DMS114 treated with DMSO at 0.1 percent for 48 hours (cell line): ENCODE results near the gene FZR1.

Experiments
- DNase-seq: peaks from one replicate; lab custom pipeline; 2025; ENCODE audit not compliant: unreplicated experiment; lab: John Stamatoyannopoulos, UW

The FZR1 gene

DNA sequence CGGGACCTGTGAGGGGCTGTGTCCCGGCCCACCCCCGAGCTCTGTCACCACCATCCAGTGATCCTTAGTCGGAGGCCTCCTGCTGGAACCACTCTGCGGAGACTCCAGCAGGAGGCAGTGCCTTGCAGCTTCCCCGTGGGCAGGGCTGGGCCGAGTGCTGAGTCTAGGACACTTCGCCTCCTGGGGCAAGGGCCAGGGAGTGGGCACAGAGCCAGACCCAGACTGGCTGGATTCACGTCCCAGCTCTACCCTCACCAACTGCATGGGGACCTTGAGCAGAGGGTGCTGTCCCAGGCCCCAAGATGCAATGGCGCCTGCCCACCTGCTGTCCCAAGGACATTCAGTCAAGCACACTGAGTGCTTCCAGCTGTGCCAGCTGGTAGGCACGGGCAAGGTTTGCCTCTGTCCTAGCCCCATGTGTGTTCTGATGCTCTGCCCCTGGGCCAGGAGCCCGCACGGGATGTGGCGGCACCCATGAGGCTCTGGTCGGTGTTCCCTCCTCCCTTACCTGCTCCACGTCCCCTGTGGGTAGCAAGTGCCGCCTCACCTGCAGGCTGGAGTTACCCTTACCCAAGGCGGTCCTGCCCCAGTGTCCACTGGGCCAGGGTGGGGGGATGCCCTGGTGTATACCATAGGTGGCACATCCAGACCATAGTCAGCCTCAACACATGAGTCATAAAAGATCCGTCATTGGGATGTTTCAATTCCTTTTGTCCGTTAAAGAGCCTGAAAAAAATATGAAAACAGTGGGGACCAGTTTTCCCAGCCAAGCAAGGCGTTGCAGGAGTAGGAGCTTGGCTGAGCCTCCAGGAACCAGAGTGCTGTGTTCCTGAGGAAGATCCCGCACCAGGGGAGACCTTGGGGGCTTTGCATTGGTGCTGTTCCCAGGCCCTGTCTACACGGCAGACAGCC is 7.4 kb downstream of the FZR1 start:
- DNase-seq, result no peak

DNA sequence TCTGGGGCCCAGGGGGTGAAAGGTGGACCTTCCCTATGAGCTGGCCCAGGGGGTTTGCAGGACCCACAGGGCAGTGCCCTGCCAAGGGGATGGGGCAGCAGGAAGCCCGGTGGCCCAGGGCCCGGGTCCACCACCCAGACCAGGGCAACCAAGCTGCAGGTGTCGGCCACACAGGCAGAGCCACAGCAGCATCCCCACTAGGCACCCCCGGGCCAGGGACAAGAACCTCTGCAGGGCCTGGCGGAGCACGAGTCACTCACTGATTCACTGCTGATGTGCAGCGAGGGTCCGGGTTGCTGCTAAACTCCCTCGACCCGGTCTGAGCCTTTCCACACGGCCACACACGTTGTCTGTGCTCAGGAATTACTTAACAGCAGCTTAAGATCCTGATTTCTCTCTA is 8.8 kb downstream of the FZR1 start:
- no peak for DNase-seq

DNA sequence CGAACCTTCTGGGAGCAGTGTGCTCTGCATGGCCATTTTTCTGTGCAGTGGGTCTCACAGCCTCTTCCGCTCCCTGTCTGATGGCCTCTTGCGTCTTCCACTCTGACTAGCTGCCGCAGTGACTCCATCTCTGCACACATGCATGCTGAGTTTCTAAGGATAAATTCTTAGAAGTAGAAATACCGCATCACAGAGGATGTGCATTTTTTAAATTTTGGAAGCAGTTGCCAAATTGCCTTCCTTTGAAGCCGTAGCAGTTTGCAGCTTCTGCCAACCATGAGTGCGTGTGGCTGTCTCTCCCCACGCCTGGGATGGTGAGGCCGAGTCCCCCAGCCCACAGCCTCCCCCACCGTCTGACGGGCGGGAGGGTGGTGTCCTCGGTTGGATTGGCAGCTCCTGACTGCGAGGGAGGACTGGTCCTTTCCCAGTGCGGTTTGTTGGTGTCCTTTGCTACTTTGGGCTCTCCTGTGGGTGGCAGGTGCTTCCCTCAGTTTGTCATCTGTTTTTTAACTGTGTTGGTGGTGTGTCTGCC is 9.8 kb downstream of the FZR1 start:
- DNase-seq, result no peak

DNA sequence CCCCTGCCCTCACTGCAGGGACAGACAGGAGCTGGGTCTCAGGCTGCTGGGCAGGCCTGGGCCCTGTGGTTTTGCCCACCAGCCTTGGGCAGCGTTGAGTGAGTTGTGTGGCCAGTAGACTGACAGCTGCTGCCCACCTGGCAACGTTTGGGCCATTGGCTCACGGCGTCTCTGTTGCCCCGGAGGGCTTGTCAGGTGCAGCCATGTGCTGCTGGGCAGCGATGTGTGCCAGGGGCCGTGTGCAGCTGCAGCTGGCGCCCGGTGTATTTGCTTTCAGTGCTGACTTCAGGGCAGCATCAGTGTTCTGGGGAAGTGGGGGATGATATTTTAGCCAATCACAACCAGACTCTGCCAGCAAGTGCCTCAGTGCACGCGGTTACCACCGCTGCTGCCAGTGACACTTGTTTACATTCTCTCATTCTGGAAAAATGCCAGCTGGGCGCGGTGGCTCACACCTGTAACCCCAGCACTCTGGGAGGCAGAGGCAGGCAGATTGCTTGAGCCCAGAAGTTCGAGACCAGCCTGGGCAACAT is 10.6 kb downstream of the FZR1 start:
- no peak for DNase-seq

DNA sequence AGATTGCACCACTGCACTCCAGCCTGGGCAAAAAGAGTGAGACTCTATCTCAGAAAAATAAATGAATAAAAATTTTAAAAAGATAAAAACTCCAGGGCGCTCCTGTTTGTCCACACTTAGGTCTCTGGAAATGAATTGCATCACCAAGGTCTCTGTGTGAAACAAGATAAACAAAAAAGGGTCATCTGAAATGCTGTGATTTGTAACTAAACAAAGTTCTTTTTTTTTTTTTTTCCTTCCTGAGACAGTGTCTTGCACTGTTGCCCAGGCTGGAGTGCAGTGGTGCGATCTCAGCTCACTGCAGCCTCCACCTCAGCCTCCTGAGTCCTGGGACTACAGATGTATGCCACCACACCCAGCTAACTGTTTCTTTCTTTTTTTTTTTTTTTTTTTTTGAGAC is 11.5 kb downstream of the FZR1 start:
- no peak for DNase-seq

DNA sequence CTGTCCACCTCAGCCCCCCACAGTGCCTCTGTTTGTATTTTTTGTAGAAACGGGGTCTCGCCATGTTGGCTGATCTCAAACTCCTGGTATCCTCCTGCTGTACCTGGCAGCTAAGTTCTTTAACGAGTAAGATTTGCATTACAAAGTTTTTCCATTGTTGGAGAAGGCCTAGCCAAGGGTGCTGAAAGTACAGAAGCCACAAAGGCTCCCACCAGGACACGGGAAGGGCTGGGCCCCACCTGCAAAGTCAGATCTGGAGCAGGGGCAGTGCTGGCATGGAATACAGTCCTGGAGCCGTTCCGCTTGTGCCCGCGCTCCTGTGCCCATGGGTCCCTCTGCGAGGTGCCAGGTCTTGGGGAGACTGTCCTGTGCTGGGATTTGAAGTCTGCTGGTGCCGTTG is 12.1 kb downstream of the FZR1 start:
- no peak for DNase-seq

DNA sequence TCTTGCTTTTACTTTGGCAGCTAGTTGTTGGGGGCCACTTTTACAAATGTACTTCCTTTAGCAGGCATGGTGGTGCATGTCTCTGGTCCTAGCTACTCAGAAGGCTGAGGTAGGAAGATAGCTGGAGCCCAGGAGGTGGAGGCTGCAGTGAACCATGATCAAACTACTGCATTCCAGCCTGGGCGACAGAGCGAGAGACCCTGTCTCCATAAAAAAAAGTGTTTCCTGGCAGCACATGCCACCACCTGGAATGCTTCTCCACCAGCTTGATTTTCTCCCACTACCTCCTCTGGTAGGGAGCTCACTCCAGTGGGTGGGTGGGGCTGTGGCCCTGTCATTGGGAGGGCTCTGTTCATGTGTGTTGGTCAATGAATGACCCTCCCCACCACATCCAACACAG is 12.5 kb downstream of the FZR1 start:
- no peak for DNase-seq

DNA sequence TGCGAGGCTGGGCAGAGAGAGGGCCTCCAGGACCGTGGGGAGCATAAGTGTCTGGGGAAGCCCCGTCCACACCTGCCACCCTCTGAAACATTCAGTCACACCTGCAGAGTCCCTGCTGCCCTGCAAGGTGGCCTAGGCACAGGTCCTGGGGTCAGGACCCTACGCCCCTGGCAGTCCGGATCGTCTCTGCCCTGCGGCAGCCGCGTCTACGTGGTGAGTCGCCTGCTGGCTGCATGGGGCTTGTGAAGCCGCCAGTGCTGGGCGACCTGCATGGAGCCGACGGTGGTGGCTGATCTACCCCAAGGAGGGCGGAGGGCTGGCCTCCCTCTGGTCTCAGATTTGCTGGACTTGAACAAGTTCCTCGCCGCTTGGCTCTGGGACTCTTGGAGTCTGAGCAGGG is 13.0 kb downstream of the FZR1 start:
- DNase-seq, result no peak

DNA sequence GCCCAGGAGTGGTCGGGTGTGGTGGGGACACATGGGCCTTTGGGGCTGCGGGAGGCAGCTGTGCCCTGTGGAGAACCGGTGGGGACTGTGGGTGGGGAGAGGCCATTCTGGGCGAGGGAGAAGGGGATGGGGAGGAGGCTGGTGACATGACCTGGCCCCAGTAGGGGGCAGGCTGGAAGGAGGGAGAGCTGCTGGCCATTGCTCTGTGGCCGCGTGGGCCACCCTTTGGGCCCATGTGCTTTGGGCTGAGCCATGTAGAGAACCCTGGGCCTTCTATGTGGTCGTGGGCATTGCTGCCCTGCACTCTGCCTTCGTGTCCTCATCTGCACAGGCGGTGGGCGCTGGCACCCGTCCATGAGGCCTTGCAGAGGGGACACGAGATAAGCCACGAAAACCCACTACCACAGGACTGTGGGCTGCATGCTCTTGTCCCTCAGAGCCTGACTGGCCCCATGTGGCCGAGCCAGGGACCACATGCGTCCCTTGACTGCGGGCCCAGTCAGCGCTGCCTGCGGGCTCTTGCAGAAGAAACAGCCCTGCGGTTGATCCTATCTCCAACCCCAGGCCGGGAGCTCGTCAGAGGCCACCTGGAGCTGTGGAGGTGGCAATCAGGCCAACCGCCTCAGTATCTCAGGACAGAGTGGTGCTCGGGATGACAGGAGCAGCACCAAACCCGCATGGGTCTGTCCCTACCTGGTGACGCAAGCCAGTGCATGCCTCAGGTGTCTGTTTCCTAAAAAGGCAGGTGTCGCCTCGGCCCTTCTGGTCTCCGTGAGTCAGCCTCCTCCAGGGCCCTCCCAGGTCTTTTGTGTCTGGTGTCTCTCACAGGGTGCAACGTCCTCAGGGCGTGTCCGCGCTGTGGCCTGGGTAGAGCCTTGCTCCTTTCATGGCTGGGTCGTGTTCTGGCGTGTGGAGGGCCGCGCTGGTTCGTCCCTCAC is 14.3 kb downstream of the FZR1 start:
- DNase-seq, result no peak

DNA sequence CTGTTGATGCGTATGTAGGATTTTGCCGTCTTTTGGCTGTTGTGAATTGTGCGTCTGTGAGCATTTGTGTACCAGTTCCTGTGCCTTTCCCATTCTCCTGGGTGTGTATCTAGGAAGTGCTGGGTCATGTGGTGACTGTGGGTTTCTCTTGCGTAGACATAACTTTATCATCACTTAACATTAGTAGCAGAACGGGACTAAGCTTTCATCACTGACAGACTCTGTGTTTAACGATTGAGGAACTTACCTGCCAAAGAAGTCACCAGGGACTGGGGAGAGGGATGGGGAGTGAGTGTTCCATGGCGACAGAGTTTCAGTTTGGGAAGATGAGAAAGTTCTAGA is 15.0 kb downstream of the FZR1 start:
- no peak for DNase-seq

DNA sequence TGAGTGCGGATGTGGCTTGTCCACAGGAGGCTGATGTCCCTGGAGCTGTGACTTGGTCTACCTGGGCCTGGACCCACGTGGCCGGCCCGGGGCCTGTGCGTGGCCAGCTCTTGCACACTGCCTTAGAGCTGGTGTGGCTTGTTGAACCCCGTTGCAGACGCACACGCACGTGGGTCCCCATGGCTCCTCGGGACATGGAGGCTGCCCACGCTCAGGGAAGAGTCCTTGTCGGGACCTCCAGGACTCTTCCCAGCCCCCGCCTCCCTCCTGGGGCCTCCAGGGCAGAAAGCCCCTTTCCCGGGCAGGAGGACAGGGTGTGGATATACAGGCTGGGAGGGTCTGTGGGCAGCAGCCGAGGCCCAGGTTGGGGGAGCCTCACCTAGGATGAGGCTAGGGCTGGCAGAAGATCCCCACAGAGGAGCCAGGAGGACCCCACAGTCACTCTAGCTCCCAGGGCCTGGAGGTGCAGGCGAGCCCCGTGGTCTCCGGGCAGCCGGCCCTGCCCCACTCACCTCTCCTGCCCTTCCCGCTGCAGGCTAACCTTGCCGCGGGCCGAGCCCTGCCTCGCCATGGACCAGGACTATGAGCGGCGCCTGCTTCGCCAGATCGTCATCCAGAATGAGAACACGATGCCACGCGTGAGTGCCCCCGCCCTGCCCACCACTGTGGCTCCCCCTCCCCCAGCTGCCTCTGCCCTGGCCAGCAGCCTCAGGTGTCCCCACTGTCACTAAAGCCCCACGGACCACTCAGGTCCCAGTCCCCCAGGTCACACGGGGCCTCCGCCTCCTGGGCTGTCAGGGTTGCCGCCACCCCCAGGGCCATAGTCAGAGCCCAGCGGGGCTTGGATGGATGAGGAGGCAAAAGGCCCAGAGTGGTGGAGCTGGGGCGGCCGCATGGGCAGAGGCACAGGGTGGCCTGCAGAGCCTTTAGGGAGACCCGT is 16.6 kb downstream of the FZR1 start:
- DNase-seq, result no peak

DNA sequence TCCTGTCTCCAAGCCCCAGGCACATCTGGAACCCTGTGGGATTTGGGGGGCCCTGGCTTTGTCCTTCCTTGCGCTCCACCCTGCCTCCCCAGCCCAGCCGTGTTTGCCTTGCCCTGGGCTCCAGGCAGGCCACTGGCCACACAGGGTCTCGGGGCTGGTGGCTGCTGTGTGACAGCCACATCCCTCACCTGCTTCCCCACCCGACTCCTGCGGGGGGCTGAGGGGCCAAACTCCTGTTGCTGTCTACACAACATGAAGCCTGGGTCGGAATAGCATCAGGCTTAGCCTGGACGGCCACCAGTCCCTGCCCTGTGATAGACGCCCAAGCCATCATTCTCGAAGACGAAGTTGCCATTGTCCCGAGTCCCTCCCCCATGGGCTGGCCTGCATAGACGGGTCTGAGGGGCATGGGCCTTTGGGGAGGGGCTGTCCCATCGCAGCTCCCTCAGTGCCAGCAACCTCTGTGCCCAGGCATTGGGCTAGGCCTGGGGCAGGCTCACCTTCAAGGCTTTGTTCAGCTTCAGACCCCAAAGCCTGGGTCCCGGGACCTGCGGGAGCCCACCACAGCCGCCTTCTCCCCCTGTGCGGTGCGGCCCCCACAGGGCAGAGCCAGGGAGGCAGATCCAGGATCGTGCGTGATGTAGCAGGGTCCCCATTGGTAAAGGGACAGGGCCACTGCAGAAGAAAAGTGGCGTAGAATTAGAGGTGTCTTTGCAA is 17.4 kb downstream of the FZR1 start:
- no peak for DNase-seq

DNA sequence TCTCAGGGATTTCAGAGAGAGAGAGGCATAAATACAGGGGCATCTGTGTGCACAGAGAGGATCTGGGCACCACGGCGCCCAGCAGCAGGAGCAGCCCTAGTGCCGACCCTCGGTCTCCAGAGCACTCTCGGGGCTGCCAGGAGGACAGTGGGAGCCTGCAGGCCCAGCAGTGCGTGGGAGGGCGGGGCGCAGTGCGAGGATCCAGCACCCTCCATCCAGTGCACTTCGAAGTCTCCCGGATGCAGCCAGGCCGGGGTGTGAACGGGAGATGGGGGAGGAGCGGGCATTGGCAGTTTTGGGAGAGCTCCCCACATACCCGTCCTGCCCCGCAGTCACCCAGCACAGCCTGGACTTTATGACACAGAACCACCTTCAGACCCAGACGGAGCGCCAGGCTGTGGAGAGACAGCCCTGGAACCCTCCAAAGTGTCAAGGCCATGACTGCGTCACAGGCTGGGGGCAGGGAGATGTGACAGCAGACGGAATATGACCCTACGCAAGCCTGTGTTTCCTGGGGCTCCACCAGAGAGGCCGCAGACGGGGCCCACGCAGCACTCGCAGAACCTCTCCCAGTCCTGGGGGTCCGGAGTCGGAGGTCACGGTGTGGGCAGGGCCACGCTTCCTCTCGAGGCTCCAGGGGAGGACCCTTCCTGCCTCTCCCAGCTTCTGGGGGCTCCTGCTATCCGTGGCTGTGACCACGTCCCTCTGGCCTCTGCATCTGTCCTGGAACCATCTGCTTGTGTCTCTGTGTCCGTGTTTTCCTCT is 18.1 kb downstream of the FZR1 start:
- no peak for DNase-seq

DNA sequence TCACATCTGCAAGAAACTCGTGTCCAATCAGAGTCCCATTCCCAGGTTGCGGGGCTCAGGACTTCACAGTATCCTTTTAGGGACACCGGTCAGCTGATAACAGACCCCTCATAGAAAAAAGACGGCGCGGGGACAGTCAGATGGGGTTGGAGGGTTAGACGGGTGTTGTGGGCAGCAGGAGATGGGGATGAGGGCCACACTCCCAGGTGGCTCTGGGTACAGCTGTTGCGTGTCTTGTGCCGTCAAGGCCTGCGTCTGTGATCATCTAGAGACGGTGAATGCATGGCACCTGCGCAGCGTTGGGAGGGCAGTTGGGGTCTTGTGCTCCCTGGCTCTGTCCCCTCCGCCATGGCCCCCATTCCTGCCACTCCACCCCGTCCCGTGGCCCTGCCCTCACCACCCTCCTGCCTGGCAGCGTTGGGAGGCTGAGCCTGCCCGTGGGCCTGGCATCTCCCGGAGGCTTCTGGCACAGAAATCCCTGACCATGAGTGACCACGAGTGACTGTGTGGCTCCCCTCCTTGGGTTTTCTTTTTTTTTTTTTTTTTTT is 18.9 kb downstream of the FZR1 start:
- DNase-seq, result no peak

DNA sequence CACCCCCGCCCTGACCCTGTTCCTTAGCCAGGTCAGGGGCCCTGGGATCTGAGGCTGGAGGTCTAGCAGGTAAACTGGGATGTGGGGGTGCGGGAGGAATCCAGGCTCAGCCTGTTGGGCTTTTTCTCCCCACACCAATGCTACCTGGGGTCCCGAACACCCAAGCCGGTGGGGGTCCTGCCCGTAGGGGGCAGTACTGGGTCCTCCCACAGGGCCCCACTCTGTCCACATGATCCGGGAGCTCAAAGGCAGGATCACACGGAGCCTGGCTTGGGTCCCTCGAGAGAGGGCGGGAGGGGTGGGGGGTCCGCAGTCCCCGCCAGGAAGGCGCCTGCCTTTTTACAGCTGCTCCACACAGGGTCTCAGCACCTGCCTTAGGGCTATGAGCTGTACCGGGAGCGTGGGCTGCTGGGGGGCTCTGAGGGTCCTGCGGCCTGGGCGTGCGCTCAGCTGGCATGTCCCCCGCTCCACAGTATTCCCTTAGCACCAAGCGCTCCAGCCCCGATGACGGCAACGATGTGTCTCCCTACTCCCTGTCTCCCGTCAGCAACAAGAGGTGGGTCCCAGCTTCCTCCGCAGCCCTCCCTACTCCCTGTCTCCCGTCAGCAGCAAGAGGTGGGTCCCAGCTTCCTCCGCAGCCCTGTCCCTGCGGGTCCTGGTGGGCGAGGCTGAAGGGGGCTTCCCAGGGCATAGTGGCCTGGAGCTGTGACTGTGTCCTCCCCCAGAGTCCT is 20.6 kb downstream of the FZR1 start:
- DNase-seq, result no peak

DNA sequence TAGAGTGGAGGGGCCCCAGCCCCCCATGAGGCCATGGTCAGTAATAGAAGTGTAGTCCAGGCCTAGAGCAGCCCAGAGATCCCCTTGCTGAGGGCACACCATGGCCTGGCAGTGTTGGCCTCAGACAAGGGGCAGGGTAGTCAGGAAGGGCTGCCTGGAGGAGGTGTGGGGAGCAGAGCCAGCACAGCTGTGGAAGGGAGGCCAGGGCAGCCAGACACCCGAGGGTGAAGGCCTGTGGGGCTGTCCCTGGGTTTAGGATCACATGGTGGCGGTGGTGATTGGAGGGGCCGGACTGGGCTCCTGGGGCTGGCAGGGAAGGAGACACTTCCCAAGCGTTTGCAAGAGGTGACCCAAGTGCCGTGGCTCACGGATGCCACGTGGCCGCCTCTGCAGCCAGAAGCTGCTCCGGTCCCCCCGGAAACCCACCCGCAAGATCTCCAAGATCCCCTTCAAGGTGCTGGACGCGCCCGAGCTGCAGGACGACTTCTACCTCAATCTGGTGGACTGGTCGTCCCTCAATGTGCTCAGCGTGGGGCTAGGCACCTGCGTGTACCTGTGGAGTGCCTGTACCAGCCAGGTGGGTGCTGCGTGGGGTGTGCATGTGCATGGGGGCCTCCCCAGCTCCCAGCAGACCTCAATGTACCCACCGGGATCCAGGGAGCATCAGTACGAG is 21.3 kb downstream of the FZR1 start:
- no peak for DNase-seq

DNA sequence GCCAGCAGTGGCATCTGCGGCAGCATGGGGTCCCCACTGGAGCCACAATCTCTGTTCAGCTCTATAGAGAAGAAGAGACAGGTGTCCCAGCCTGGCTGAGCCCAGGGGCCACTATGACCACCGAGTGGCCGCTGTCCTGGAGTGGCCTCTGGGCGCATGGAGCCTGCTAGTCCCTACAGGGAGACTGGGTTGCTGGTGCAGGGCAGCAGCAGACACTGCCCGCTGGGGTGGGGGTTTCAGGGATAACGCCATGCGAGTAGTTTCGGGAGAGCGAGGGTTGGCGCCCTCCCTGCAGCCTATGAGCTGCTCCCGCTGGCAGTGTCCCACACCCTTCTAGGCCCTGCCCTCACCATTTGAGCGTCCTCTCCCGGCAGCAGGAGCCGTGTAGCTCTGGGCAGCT is 22.0 kb downstream of the FZR1 start:
- DNase-seq, result no peak
